ENCODE measurements around the gene ARRDC1. TPM values are rescaled to one million over a fixed set of nuclear protein-coding genes. Genes with fewer than 3 reads are reported as not detected.

The ARRDC1 gene
- total RNA-seq, 1 donor from 2014 or later: 27.3 TPM

DNA sequence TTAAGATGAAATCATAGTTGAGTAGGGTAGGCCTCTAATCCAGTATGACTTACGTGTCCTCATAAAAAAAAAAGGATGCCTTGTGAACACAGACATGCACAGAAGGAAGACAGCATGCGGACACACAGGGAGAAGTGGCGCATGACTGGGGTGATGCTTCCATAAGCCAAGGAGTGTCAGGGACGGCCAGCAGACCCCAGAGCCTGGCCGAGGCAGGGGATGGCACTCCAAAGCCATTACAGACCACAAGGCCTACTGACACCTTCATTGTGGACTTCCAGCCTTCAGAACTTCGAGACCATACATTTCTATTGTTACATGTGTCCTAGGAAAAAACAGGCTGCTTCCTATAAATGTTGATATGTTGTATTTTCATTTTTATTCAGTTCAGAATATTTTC, 33.2 kb downstream of the ARRDC1 start:
- DNase-seq (ENCODE audit: low spot score): peak; percentile 36
- no peaks in the 10 kb centered on the region for H3K36me3 Mint-ChIP-seq (ENCODE audit: low read depth)
- TF ChIP-seq, protein P1, sequence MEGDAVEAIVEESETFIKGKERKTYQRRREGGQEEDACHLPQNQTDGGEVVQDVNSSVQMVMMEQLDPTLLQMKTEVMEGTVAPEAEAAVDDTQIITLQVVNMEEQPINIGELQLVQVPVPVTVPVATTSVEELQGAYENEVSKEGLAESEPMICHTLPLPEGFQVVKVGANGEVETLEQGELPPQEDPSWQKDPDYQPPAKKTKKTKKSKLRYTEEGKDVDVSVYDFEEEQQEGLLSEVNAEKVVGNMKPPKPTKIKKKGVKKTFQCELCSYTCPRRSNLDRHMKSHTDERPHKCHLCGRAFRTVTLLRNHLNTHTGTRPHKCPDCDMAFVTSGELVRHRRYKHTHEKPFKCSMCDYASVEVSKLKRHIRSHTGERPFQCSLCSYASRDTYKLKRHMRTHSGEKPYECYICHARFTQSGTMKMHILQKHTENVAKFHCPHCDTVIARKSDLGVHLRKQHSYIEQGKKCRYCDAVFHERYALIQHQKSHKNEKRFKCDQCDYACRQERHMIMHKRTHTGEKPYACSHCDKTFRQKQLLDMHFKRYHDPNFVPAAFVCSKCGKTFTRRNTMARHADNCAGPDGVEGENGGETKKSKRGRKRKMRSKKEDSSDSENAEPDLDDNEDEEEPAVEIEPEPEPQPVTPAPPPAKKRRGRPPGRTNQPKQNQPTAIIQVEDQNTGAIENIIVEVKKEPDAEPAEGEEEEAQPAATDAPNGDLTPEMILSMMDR (IDR thresholded peaks at IDR 0.05): no peak
- H3K4me1 Mint-ChIP-seq (ENCODE audit: low read depth): peaks cover 15% of the 10 kb centered on the region
- H3K27ac Mint-ChIP-seq (ENCODE audit: unreplicated experiment): no peak overlapping the region
- no peaks in the 10 kb centered on the region for H3K9me3 Mint-ChIP-seq (ENCODE audit: low read depth)
- no peak overlapping the region for H3K4me3 Mint-ChIP-seq (ENCODE audit: unreplicated experiment)
- H3K27me3 Mint-ChIP-seq (ENCODE audit: low read depth): no peaks in the 10 kb centered on the region

DNA sequence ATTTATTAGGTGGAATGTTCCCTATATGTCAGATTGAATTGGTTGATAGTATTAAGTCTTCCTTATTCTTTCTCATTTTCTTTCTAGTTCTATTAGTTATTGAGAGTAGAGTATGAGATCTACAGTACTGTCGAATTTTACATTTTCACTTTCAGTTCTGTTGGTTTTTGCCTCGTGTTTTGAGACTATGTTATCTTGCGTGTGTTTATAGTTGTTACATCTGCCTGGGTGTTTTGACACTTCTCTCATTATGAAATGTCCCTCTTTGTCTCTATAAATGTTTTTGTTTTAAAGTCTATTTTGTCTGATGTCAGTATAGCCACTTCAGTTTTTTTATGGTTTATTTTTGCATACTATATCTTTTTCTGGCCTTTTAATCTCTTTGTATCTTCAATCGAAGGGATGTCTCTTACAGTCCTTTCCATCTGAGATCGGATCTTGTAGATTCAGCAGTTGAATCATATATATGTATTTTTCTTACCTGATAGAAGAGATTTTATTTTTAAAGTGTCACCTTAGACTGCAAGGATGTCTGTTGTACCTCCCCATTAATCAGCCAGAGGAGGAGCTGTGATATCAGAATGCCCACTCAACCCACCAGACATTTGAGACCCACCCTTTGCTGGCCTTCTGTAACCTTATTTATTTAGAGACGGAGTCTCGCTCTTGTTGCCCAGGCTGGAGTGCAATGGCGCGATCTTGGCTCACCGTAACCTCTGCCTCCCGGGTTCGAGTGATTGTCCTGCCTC, 34.0 kb downstream of the ARRDC1 start:
- H3K4me3 Mint-ChIP-seq (ENCODE audit: unreplicated experiment): no peak overlapping the region
- H3K27me3 Mint-ChIP-seq (ENCODE audit: low read depth): no peaks in the 10 kb centered on the region
- H3K9me3 Mint-ChIP-seq (ENCODE audit: low read depth): no peaks in the 10 kb centered on the region
- DNase-seq (ENCODE audit: low spot score): no peak
- TF ChIP-seq, protein P1 (IDR thresholded peaks at IDR 0.05): no peak
- H3K4me1 Mint-ChIP-seq (ENCODE audit: low read depth): peaks cover 15% of the 10 kb centered on the region
- no peak overlapping the region for H3K27ac Mint-ChIP-seq (ENCODE audit: unreplicated experiment)
- H3K36me3 Mint-ChIP-seq (ENCODE audit: low read depth): no peaks in the 10 kb centered on the region

DNA sequence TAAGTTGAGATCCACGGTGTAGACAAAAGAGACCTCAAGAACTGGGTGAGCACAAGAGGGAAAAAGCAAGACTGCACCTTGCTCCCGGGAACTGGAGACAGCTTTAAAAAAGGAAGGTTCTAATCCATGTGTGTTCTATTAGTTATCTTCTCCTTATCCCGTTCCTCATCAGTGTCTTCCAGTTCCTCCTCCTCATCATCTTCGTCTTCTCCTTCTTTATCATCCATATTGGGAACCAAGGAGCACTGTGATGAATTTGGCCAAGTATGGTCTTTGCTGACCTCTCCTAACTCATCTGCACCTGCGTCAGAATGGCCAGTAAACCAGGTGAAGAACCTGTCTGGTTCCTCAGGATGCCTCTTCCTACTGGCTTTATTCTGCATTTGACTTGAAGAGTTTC, 35.4 kb downstream of the ARRDC1 start:
- DNase-seq (ENCODE audit: low spot score): no peak
- Mint-ChIP-seq H3K27ac (ENCODE audit: unreplicated experiment) (no peak overlapping the region), H3K36me3 (ENCODE audit: low read depth) (no peaks in the 10 kb centered on the region)

DNA sequence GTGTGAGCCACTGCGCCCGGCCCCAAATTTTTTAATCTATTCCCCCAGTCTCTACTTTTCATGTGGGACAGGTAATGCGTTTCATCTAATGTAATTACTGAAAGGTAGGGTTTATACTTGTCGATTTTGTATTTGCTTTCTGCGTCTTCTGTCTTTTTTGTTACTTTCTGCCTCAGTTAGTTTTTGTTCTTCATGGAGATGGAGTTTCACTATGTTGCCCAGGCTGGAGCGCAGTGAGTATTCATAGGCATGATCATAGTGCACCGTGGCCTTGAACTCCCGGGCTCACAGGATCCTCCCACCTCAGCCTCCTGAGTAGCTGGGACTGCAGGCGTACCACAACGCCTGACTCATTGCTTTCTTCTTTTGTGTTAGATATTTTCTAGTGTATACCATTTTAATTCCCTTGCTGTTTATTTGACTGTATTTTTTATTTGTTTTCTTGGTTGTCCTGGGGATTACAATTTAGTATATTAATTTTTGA, 36.7 kb downstream of the ARRDC1 start:
- no peak overlapping the region for H3K27ac Mint-ChIP-seq (ENCODE audit: unreplicated experiment)
- peak; percentile 25 for DNase-seq (ENCODE audit: low spot score)
- H3K4me3 Mint-ChIP-seq (ENCODE audit: unreplicated experiment): no peak overlapping the region
- peaks cover 4% of the 10 kb centered on the region for H3K36me3 Mint-ChIP-seq (ENCODE audit: low read depth)
- no peaks in the 10 kb centered on the region for H3K9me3 Mint-ChIP-seq (ENCODE audit: low read depth)
- TF ChIP-seq, protein P1 (IDR thresholded peaks at IDR 0.05): no peak
- H3K4me1 Mint-ChIP-seq (ENCODE audit: low read depth): peaks cover 14% of the 10 kb centered on the region
- H3K27me3 Mint-ChIP-seq (ENCODE audit: low read depth): no peaks in the 10 kb centered on the region

More for the DNA sequence above, 35.4 kb downstream of the ARRDC1 start:
- TF ChIP-seq, protein P1 (IDR thresholded peaks at IDR 0.05): no peak
- Mint-ChIP-seq H3K9me3 (ENCODE audit: low read depth) (no peaks in the 10 kb centered on the region), H3K4me3 (ENCODE audit: unreplicated experiment) (no peak overlapping the region), H3K27me3 (ENCODE audit: low read depth) (no peaks in the 10 kb centered on the region), H3K4me1 (ENCODE audit: low read depth) (peaks cover 15% of the 10 kb centered on the region)

DNA sequence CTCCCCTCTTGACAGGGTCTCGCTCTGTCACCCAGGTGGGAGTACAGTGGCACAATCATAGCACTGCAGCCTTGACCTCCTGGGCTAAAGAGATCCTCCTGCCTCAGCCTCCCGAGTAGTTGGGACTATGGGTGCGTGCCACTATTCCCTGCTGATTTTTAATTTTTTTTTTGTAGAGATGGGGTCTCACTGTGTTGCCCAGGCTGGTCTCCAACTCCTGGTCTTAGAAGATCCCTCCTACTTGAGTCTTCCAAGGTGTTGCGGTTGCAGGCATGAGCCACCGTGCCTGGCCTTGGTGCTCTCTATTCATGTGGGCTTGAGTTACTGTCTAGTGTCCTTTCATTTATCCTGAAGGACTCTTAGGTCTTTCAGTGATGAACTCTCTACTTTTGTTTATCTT, 37.4 kb downstream of the ARRDC1 start:
- Mint-ChIP-seq H3K36me3 (ENCODE audit: low read depth) (peaks cover 4% of the 10 kb centered on the region), H3K27me3 (ENCODE audit: low read depth) (no peaks in the 10 kb centered on the region), H3K4me3 (ENCODE audit: unreplicated experiment) (no peak overlapping the region), H3K4me1 (ENCODE audit: low read depth) (peaks cover 18% of the 10 kb centered on the region), H3K9me3 (ENCODE audit: low read depth) (no peaks in the 10 kb centered on the region), H3K27ac (ENCODE audit: unreplicated experiment) (no peak overlapping the region)
- peak; percentile 29 for DNase-seq (ENCODE audit: low spot score)
- TF ChIP-seq, protein P1 (IDR thresholded peaks at IDR 0.05): no peak

Data from chondrocyte (in vitro differentiated cells).